Endodermal cell (in vitro differentiated cells): ENCODE data around the gene TUBGCP3. TPM values are rescaled to one million over a fixed set of nuclear protein-coding genes. Genes with fewer than 3 reads are reported as not detected.

Experiments
- DNase-seq: peaks from one replicate; pipeline ENCODE4 v3.0.0-alpha.2; 2017
- H3K27ac ChIP-seq: 2 replicates; pipeline ENCODE4 v1.5.1; 2013; ENCODE audit warnings: mild to moderate bottlenecking, low read depth, low read length, moderate library complexity
- H3K27me3 ChIP-seq: 2 replicates; pipeline ENCODE4 v1.6.1; 2013; ENCODE audit warnings: mild to moderate bottlenecking, low read length, moderate library complexity; ENCODE audit not compliant: insufficient read depth, control insufficient read depth, poor library complexity, severe bottlenecking
- H3K36me3 ChIP-seq: 2 replicates; pipeline ENCODE4 v1.7.0; 2013; ENCODE audit warnings: mild to moderate bottlenecking, low read length, moderate library complexity; ENCODE audit not compliant: control insufficient read depth, insufficient read depth
- H3K4me1 ChIP-seq: one replicate; pipeline ENCODE4 v1.7.0; 2013; ENCODE audit warnings: low read length; ENCODE audit not compliant: control insufficient read depth, insufficient read depth
- H3K4me3 ChIP-seq: 2 replicates; pipeline ENCODE4 v1.5.1; 2013; ENCODE audit warnings: mild to moderate bottlenecking, low read length, moderate library complexity
- H3K9ac ChIP-seq: 2 replicates; pipeline ENCODE4 v1.6.1; 2013; ENCODE audit warnings: mild to moderate bottlenecking, low read length, moderate library complexity; ENCODE audit not compliant: poor library complexity, severe bottlenecking; ENCODE audit errors: extremely low read depth
- H3K9me3 ChIP-seq: 2 replicates; pipeline ENCODE4 v1.6.1; 2013; ENCODE audit warnings: mild to moderate bottlenecking, low read length, moderate library complexity; ENCODE audit not compliant: control insufficient read depth
- H3K27ac Mint-ChIP-seq: 2 replicates; pipeline ENCODE4 v1.8.0; 2020; ENCODE audit warnings: mixed read lengths
- H3K27me3 Mint-ChIP-seq: 2 replicates; pipeline ENCODE4 v1.8.0; 2021; ENCODE audit warnings: mild to moderate bottlenecking, mixed read lengths; ENCODE audit not compliant: insufficient read depth
- H3K36me3 Mint-ChIP-seq: 2 replicates; pipeline ENCODE4 v1.8.0; 2020; ENCODE audit warnings: low read depth, mixed read lengths
- H3K4me1 Mint-ChIP-seq: 2 replicates; pipeline ENCODE4 v1.8.0; 2020; ENCODE audit warnings: mixed read lengths
- H3K4me3 Mint-ChIP-seq: 2 replicates; pipeline ENCODE4 v1.8.0; 2020; ENCODE audit warnings: mild to moderate bottlenecking, moderate library complexity, mixed read lengths
- H3K9me3 Mint-ChIP-seq: 2 replicates; pipeline ENCODE4 v1.8.0; 2020; ENCODE audit warnings: mild to moderate bottlenecking, mixed read lengths
- WGBS, 2 experiments: methylation state at CpG; one replicate each; pipeline versions ENCODE4 v1.1.5 to v1.1.7; 2013; ENCODE audit warnings: missing lambda C conversion rate in 2 of 2, mixed read lengths in 1 of 2; ENCODE audit not compliant: insufficient coverage in 1 of 2, insufficient read length in 1 of 2; 5-methylcytosine and 5-hydroxymethylcytosine counted together
- total RNA-seq, 2 donors: library from RNA; stranded (reverse); fragmentation: NEBNext Ultra II Directional in 1 of 2; extraction: Animal tissue kit (Norgen Biotek cat#: 25700) in 1 of 2; gene quantifications; 2 replicates in 1 of 2; 3 replicates in 1 of 2; pipeline ENCODE4 v1.2.1, GENCODE V29; 2021
- TF ChIP-seq, protein P1 (sequence below): fragments of 200-600 bp; sonication (generic); conservative IDR thresholded peaks from 2 replicates; pipeline ENCODE4 v1.5.0; 2021; ENCODE audit warnings: antibody characterized with exemption, mild to moderate bottlenecking

TUBGCP3 gene
- total RNA-seq, 2 donors from 2014 or later: 34.7 to 55.3 TPM

DNA sequence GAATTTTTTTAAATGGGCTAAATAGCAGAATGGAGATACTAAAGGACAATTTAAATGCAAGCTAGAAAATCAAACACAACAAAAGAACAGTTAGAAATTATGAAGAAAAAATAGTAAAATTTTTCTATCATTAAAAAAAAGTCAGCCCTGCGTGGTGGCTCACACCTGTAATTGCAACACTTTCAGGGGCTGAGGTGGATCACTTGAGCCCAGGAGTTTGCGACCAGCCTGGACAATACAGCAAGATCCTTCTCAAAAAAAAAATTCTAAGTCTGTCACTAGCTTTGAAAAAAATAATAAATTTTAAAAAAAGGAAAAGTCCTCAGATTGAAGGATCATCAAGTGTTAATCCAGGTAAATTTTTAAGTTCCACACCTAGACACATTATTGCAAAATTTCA lies 7.7 kb downstream of the TUBGCP3 start:
- peaks cover 5% of the 10 kb centered on the region for H3K9me3 ChIP-seq
- H3K27ac Mint-ChIP-seq: no peak overlapping the region
- no peak overlapping the region for H3K4me3 ChIP-seq
- no peak overlapping the region for H3K27ac ChIP-seq
- peaks cover 24% of the 10 kb centered on the region for H3K36me3 Mint-ChIP-seq
- H3K27me3 Mint-ChIP-seq: no peaks in the 10 kb centered on the region
- H3K27me3 ChIP-seq: no peaks in the 10 kb centered on the region
- H3K4me1 ChIP-seq: no peaks in the 10 kb centered on the region
- no peak for DNase-seq
- H3K9ac ChIP-seq: no peak overlapping the region
- H3K36me3 ChIP-seq: peaks cover 6% of the 10 kb centered on the region
- TF ChIP-seq, protein P1, sequence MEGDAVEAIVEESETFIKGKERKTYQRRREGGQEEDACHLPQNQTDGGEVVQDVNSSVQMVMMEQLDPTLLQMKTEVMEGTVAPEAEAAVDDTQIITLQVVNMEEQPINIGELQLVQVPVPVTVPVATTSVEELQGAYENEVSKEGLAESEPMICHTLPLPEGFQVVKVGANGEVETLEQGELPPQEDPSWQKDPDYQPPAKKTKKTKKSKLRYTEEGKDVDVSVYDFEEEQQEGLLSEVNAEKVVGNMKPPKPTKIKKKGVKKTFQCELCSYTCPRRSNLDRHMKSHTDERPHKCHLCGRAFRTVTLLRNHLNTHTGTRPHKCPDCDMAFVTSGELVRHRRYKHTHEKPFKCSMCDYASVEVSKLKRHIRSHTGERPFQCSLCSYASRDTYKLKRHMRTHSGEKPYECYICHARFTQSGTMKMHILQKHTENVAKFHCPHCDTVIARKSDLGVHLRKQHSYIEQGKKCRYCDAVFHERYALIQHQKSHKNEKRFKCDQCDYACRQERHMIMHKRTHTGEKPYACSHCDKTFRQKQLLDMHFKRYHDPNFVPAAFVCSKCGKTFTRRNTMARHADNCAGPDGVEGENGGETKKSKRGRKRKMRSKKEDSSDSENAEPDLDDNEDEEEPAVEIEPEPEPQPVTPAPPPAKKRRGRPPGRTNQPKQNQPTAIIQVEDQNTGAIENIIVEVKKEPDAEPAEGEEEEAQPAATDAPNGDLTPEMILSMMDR: no peak
- peaks cover 10% of the 10 kb centered on the region for H3K4me1 Mint-ChIP-seq
- H3K9me3 Mint-ChIP-seq: peaks cover 23% of the 10 kb centered on the region
- H3K4me3 Mint-ChIP-seq: no peak overlapping the region
- 92% methylated on average over 2 of the region's 2 CpGs for WGBS, 2 experiments

DNA sequence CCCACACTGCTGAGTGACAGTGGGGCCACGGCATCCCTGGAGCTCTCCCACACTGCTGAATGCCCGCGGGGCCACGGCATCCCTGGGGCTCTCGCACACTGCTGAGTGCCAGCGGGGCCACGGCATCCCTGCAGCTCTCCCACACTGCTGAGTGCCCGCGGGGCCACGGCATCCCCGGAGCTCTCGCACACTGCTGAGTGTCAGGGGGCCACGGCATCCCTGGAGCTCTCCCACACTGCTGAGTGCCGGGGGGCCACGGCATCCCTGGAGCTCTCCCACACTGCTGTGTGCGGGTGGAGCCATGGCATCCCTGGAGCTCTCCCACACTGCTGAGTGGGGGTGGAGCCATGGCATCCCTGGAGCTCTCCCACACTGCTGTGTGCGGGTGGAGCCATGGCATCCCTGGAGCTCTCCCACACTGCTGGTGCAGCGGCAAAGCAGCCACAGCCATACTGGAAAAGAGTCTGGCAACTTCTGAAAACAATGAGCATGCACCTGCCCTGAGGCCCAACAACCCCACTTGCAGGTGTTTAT lies 8.6 kb downstream of the TUBGCP3 start:
- no peaks in the 10 kb centered on the region for H3K27me3 ChIP-seq
- TF ChIP-seq, protein P1: no peak
- no peak overlapping the region for H3K27ac ChIP-seq
- no peak overlapping the region for H3K27ac Mint-ChIP-seq
- peaks cover 23% of the 10 kb centered on the region for H3K9me3 Mint-ChIP-seq
- H3K4me3 Mint-ChIP-seq: no peak overlapping the region
- DNase-seq: no peak
- H3K36me3 Mint-ChIP-seq: peaks cover 24% of the 10 kb centered on the region
- peaks cover 13% of the 10 kb centered on the region for H3K4me1 Mint-ChIP-seq
- peaks cover 5% of the 10 kb centered on the region for H3K9me3 ChIP-seq
- peaks cover 2% of the 10 kb centered on the region for H3K36me3 ChIP-seq
- H3K4me3 ChIP-seq: no peak overlapping the region
- H3K27me3 Mint-ChIP-seq: no peaks in the 10 kb centered on the region
- WGBS, 2 experiments: 70 to 95% methylated on average over 2 to 18 of the region's 18 CpGs
- no peaks in the 10 kb centered on the region for H3K4me1 ChIP-seq
- H3K9ac ChIP-seq: no peak overlapping the region

DNA sequence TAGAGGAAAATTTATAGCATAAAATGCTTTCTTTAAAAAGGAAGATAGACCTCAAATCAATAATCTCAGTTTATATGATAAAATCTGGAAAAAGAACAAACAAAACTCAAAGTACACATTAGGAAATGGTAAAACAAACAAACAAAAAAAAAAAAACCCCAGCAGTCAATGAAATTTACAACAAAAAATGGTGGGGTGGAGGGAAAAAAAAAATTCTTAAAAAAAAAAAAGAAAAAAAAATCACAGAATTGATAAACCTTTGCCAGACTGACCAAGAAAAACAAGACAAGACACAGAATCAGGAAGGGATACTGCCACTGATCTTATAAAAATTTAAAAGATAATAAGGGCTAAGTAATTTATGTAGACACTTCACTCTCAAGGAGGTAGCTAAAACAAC lies 11.2 kb downstream of the TUBGCP3 start:
- Mint-ChIP-seq H3K9me3 (peaks cover 23% of the 10 kb centered on the region), H3K27ac (no peak overlapping the region), H3K36me3 (peaks cover 19% of the 10 kb centered on the region), H3K4me3 (no peak overlapping the region), H3K27me3 (no peaks in the 10 kb centered on the region), H3K4me1 (peaks cover 13% of the 10 kb centered on the region)
- peaks cover 5% of the 10 kb centered on the region for H3K9me3 ChIP-seq
- no peak overlapping the region for H3K27ac ChIP-seq
- no peak for DNase-seq
- H3K27me3 ChIP-seq: no peaks in the 10 kb centered on the region
- H3K4me1 ChIP-seq: no peaks in the 10 kb centered on the region
- TF ChIP-seq, protein P1: no peak
- no peak overlapping the region for H3K9ac ChIP-seq
- no peaks in the 10 kb centered on the region for H3K36me3 ChIP-seq
- H3K4me3 ChIP-seq: no peak overlapping the region
